ENCODE measurements around the gene CHRNA4. TPM values are rescaled to one million over a fixed set of nuclear protein-coding genes. Genes with fewer than 3 reads are reported as not detected.

Gene CHRNA4
- total and polyA plus RNA-seq, 2 donors (not counting 3 experiments of a cell fraction or from before 2014, with no cell fraction given), result not detected

DNA sequence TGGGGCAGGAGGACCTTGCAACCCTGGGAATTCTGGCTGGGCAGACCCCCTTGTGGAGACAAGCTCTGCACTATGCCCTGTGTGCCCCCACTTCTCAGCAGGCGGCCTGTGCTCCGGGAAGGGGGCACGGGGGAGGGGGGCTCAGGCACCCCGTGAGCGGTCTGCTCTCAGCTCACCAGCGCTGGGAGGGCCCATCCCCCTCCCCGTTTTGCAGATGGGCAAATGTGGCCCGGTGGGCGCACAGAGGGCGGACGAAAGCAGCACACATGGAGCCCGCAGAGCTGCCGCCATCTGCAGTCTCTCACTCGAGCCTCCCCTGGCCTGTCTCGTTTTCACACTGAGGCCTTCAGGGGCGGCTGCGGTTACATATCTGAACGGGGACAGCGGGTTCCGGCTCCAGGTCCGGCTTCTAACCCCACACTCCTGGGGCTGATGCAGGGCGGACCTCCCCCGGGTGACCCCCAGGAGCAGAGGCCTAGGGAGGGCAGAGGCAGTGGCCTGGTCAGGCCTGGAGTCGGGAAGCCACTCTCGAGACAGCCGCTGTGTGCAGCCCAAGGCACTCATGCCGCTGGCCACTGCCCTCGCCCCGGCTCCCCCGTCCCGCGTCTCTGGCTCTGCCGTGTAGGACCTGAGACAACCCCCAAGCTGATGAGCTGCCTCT, 13.9 kb downstream of the CHRNA4 start:
- no peak overlapping the region for H3K9ac ChIP-seq (replicated peaks; ENCODE audit: extremely low read depth, insufficient read depth, low read length)
- H3K9me1 ChIP-seq (replicated peaks; ENCODE audit: control insufficient read depth, extremely low read depth, insufficient read depth, low read length), result no peaks in the 10 kb centered on the region
- DNase-seq (ENCODE audit: low read depth, low spot score) (no peak), FAIRE-seq (no peak)
- no peak overlapping the region for H3K27ac ChIP-seq (ENCODE audit: insufficient read depth, low read depth, low read length)
- TF ChIP-seq CTCF (IDR thresholded peaks at IDR 0.05; ENCODE audit: extremely low read depth in 1 of 2, insufficient read depth in 1 of 2, low read depth in 1 of 2, low read length in 2 of 2) (no peak), FOS (IDR thresholded peaks at IDR 0.05; ENCODE audit: borderline replicate concordance, insufficient read depth, low read length) (no peak), POLR2A (IDR thresholded peaks at IDR 0.05; ENCODE audit: low read depth, low read length) (no peak), JUN (IDR thresholded peaks at IDR 0.05; ENCODE audit: borderline replicate concordance, insufficient read depth, insufficient read length, low read depth) (no peak), POLR2AphosphoS5 (IDR thresholded peaks at IDR 0.05; ENCODE audit: insufficient read depth, low read depth, low read length) (no peak), GATA2 (IDR thresholded peaks at IDR 0.05; ENCODE audit: insufficient read depth, insufficient read length, low read depth, low read length) (no peak), EZH2 (IDR thresholded peaks at IDR 0.05; ENCODE audit: borderline replicate concordance, low read depth, low read length, severe bottlenecking) (no peak), MAX (IDR thresholded peaks at IDR 0.05; ENCODE audit: insufficient read depth, insufficient read length) (no peak), MYC (IDR thresholded peaks at IDR 0.05; ENCODE audit: low read depth, low read length) (no peak)
- dilution Hi-C loops (cut with MboI; ENCODE audit: extremely low pct_ligation_motif_present, low sequenced_read_pairs) (no loop called here), intact Hi-C loops (cut with micrococcal nuclease) (no loop called here)
- no peak overlapping the region for H3K4me2 ChIP-seq (ENCODE audit: insufficient read depth, low read length)
- H3K27me3 ChIP-seq (ENCODE audit: control insufficient read depth in 2 of 2, insufficient read depth in 2 of 2, low read length in 2 of 2), result no peaks in the 10 kb centered on the region
- no peaks in the 10 kb centered on the region for H3K9me3 ChIP-seq (replicated peaks; ENCODE audit: control insufficient read depth, insufficient read depth, low read length)
- POLR2A ChIA-PET, result no interaction called here
- no TSS peak for BruUV-seq (replicated peaks)
- H3K4me1 ChIP-seq (ENCODE audit: control insufficient read depth, extremely low read depth, insufficient read depth, low read length), result no peaks in the 10 kb centered on the region
- H4K20me1 ChIP-seq (replicated peaks; ENCODE audit: control insufficient read depth, extremely low read depth, insufficient read depth, low read length), result no peaks in the 10 kb centered on the region
- CTCF ChIA-PET, result no interaction called here
- no peaks in the 10 kb centered on the region for H3K79me2 ChIP-seq (ENCODE audit: control insufficient read depth, insufficient read depth, low read length)
- no peaks in the 10 kb centered on the region for H3K36me3 ChIP-seq (ENCODE audit: control insufficient read depth in 2 of 2, extremely low read depth in 1 of 2, insufficient read depth in 2 of 2, low read length in 2 of 2)
- no peak overlapping the region for H2AFZ ChIP-seq (ENCODE audit: low read depth, low read length)
- H3K4me3 ChIP-seq (replicated peaks in 1 of 3; ENCODE audit: insufficient read depth in 1 of 3, low read depth in 1 of 3, low read length in 3 of 3), result no peak overlapping the region

Measured in endothelial cell of umbilical vein (primary cell).